HAP-1 (cell line): Measurements from ENCODE around the gene SSB.
"Not testable (repeated sequence)": the region's sequence is repeated elsewhere in the genome, so short reads cannot be mapped to it uniquely, and the experiment has no call there.

ENCODE experiments used
- DNase-seq, 2 experiments: peaks; one replicate each; pipeline ENCODE4 v3.0.0-alpha.2; 2016 to 2020; ENCODE audit warnings: low spot score in 2 of 2
- H3K27me3 ChIP-seq: fragments of 250-450 bp; sonication (Bioruptor Pico); 2 replicates; pipeline ENCODE4 v1.5.1; 2020; ENCODE audit warnings: low read depth, mild to moderate bottlenecking, moderate library complexity
- H3K36me3 ChIP-seq: fragments of 250-450 bp; sonication (Bioruptor Pico); replicated peaks from 2 replicates; pipeline ENCODE4 v1.5.1; 2020; ENCODE audit warnings: mild to moderate bottlenecking
- H3K4me1 ChIP-seq: fragments of 250-450 bp; sonication (Bioruptor Pico); 2 replicates; pipeline ENCODE4 v1.5.1; 2020; ENCODE audit warnings: mild to moderate bottlenecking
- H3K4me3 ChIP-seq: fragments of 250-450 bp; sonication (Bioruptor Pico); 2 replicates; pipeline ENCODE4 v1.5.1; 2020; ENCODE audit warnings: mild to moderate bottlenecking, moderate library complexity
- H3K9me3 ChIP-seq: fragments of 250-450 bp; sonication (Bioruptor Pico); 2 replicates; pipeline ENCODE4 v1.5.1; 2020; ENCODE audit warnings: mild to moderate bottlenecking, moderate library complexity
- in situ Hi-C: fragments of 300-500 bp; cut with MboI; formaldehyde crosslinking; loops from 3 replicates; pipeline ENCODE4 v1.14.3; 2020; ENCODE audit warnings: low sequenced_read_pairs, inconsistent platforms, mixed read lengths

The SSB gene

DNA sequence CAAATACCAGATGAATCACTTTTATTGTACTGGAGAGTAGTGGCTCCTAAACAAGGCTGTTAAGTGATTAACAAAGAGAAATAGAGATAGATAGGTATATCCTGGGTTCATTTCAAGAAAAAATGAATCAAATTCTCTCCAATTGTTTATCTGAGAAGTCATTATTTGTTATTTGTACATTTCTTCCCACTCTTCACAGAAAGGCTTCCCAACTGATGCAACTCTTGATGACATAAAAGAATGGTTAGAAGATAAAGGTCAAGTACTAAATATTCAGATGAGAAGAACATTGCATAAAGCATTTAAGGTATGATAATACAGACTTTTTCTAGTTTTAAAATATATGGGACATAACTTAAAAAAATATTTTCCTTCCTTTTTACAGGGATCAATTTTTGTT, 7.9 kb downstream of the SSB start:
- in situ Hi-C loops, result no loop called here
- Histone ChIP-seq H3K4me3 (no peak overlapping the region), H3K4me1 (peaks cover 12% of the 10 kb centered on the region), H3K27me3 (no peaks in the 10 kb centered on the region), H3K9me3 (no peaks in the 10 kb centered on the region), H3K36me3 (peaks cover 70% of the 10 kb centered on the region)
- no peak for DNase-seq

- peaks cover 84% of the 10 kb centered on the region for H3K36me3 ChIP-seq
- H3K27me3 ChIP-seq, result no peaks in the 10 kb centered on the region
- H3K4me3 ChIP-seq, result no peak overlapping the region
These were observed 9.6 kb downstream of the SSB start for GRCh38 chr2:169808221-169808620.

GRCh38 chr2:169815849-169816248, 17.2 kb downstream of the SSB start:
- Histone ChIP-seq H3K4me1 (peaks cover 25% of the 10 kb centered on the region), H3K27me3 (no peaks in the 10 kb centered on the region), H3K9me3 (0 out of 2 replicates have a peak, but pooled peaks cover 2% of the 10 kb centered on the region), H3K36me3 (peaks cover 73% of the 10 kb centered on the region), H3K4me3 (no peak overlapping the region)
- no peak for DNase-seq
- in situ Hi-C loops, result no loop called here

More at GRCh38 chr2:169808221-169808620, 9.6 kb downstream of the SSB start:
- in situ Hi-C loops, result no loop called here
- DNase-seq, result no peak
- no peaks in the 10 kb centered on the region for H3K9me3 ChIP-seq
- peaks cover 14% of the 10 kb centered on the region for H3K4me1 ChIP-seq

- Histone ChIP-seq H3K4me1 (peaks cover 15% of the 10 kb centered on the region), H3K36me3 (peaks cover 68% of the 10 kb centered on the region)
- H3K9me3 ChIP-seq, in situ Hi-C loops, H3K4me3 ChIP-seq, DNase-seq, H3K27me3 ChIP-seq: not testable (repeated sequence)
These were observed 18.3 kb downstream of the SSB start for GRCh38 chr2:169816961-169817360.

DNA sequence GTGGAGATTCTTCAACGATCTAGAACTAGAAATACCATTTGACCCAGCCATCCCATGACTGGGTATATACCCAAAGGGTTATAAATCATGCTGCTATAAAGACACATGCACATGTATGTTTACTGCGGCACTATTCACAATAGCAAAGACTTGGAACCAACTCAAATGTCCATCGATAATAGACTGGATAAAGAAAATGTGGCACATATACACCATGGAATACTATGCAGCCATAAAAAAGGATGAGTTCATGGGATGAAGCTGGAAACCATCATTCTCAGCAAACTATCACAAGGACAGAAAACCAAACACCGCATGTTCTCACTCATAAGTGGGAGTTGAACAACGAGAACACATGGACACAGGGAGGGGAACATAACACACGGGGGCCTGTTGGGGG, 18.7 kb downstream of the SSB start:
- DNase-seq, H3K9me3 ChIP-seq, H3K4me3 ChIP-seq, in situ Hi-C loops, H3K27me3 ChIP-seq: not testable (repeated sequence)
- H3K36me3 ChIP-seq, result peaks cover 65% of the 10 kb centered on the region
- peaks cover 18% of the 10 kb centered on the region for H3K4me1 ChIP-seq

DNA sequence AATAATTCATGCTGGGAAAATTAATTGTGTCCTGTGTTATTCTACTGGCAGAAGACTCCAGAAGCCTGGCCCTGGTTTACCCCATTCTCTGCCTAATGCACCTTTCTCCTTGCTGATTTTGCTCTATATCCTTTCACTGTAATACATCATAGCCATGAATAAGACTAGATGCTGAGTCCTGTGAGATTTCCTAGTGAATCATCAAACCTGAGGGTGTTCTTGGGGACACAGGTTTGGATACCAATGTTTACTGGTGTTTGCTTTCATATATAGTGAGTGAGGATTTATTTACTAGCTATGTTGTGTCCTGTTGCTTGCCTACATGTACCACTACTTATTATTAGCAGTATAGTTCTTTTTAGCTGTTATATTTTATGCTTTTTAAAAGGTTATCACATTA, 19.6 kb downstream of the SSB start:
- H3K36me3 ChIP-seq, result peaks cover 67% of the 10 kb centered on the region
- H3K9me3 ChIP-seq, result 0 out of 2 replicates have a peak, but pooled peaks cover 2% of the 10 kb centered on the region
- no peak for DNase-seq
- in situ Hi-C loops, result no loop called here
- H3K27me3 ChIP-seq, result no peaks in the 10 kb centered on the region
- no peak overlapping the region for H3K4me3 ChIP-seq
- H3K4me1 ChIP-seq, result peaks cover 26% of the 10 kb centered on the region

DNA sequence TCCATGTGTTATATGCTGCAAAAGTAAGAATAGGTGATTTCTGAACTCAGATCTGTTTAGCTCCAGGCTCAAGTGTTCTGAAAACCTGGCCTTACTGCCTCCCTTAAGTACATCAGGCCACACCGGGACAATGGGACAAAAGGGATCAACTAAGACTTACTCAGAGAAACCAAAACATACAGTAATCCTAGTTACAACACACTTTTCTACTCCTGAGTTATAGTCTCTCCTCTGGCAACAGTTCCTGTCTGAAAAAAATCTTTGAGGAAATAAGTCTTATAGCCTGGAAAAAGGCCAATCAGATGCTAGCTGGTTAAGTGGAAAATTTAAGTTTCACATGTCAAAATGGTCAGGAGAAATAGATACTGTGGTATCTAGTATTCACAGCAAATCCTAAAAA, 20.4 kb downstream of the SSB start:
- H3K9me3 ChIP-seq, result 0 out of 2 replicates have a peak, but pooled peaks cover 2% of the 10 kb centered on the region
- H3K27me3 ChIP-seq, result no peaks in the 10 kb centered on the region
- H3K4me3 ChIP-seq, result no peak overlapping the region
- peaks cover 32% of the 10 kb centered on the region for H3K4me1 ChIP-seq
- H3K36me3 ChIP-seq, result peaks cover 60% of the 10 kb centered on the region
- peak; percentile 47 to 53 for DNase-seq
- in situ Hi-C loops, result no loop called here

GRCh38 chr2:169820101-169820500, 21.4 kb downstream of the SSB start:
- H3K9me3 ChIP-seq, H3K4me3 ChIP-seq, H3K27me3 ChIP-seq, DNase-seq: not testable (repeated sequence)
- Histone ChIP-seq H3K36me3 (peaks cover 57% of the 10 kb centered on the region), H3K4me1 (peaks cover 34% of the 10 kb centered on the region)
- in situ Hi-C loops, result loop anchor here (10.0 kb wide), 1 partner anchor 105 kb away; no protein-coding TSS in a partner anchor

DNA sequence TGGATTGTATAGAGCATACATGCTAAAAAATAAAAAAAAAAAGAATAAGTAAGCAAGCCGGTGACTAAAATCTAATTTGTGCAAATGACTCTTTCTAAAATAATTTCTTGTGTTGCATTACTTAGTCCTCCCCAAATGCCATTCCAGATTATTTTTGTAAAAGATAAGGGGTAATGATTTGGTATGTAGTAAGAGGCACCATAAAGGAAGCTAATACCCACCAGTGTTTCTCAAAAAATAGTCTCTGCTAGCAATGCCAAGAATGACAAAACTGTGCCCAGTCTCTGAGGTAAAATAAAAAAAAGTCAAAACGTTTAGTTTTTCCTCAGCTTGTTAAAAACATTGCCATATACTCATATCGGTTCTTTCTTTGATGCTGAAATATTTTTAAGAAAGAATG, 23.4 kb downstream of the SSB start:
- peaks cover 39% of the 10 kb centered on the region for H3K36me3 ChIP-seq
- in situ Hi-C loops, result loop anchor here (10.0 kb wide), 1 partner anchor 103 kb away; no protein-coding TSS in a partner anchor
- 0 out of 2 replicates have a peak, but pooled peaks cover 2% of the 10 kb centered on the region for H3K9me3 ChIP-seq
- H3K4me1 ChIP-seq, result peaks cover 35% of the 10 kb centered on the region
- H3K27me3 ChIP-seq, result no peaks in the 10 kb centered on the region
- H3K4me3 ChIP-seq, result no peak overlapping the region
- DNase-seq, result no peak

- peaks cover 32% of the 10 kb centered on the region for H3K36me3 ChIP-seq
- H3K27me3 ChIP-seq, result no peaks in the 10 kb centered on the region
- H3K4me1 ChIP-seq, result peaks cover 35% of the 10 kb centered on the region
- DNase-seq, result no peak
- H3K4me3 ChIP-seq, result peak overlapping the region; percentile 68
- no peaks in the 10 kb centered on the region for H3K9me3 ChIP-seq
- in situ Hi-C loops, result loop anchor here (10.0 kb wide), 1 partner anchor 102 kb away; no protein-coding TSS in a partner anchor
These were observed 24.2 kb downstream of the SSB start for GRCh38 chr2:169822785-169823392.

GRCh38 chr2:169823996-169824372, 25.3 kb downstream of the SSB start:
- H3K27me3 ChIP-seq, result no peaks in the 10 kb centered on the region
- in situ Hi-C loops, result loop anchor here (10.0 kb wide), 1 partner anchor 101 kb away; no protein-coding TSS in a partner anchor
- no peaks in the 10 kb centered on the region for H3K9me3 ChIP-seq
- peaks cover 32% of the 10 kb centered on the region for H3K4me1 ChIP-seq
- peak overlapping the region; percentile 68 for H3K4me3 ChIP-seq
- peaks cover 21% of the 10 kb centered on the region for H3K36me3 ChIP-seq
- DNase-seq, result no peak

DNA sequence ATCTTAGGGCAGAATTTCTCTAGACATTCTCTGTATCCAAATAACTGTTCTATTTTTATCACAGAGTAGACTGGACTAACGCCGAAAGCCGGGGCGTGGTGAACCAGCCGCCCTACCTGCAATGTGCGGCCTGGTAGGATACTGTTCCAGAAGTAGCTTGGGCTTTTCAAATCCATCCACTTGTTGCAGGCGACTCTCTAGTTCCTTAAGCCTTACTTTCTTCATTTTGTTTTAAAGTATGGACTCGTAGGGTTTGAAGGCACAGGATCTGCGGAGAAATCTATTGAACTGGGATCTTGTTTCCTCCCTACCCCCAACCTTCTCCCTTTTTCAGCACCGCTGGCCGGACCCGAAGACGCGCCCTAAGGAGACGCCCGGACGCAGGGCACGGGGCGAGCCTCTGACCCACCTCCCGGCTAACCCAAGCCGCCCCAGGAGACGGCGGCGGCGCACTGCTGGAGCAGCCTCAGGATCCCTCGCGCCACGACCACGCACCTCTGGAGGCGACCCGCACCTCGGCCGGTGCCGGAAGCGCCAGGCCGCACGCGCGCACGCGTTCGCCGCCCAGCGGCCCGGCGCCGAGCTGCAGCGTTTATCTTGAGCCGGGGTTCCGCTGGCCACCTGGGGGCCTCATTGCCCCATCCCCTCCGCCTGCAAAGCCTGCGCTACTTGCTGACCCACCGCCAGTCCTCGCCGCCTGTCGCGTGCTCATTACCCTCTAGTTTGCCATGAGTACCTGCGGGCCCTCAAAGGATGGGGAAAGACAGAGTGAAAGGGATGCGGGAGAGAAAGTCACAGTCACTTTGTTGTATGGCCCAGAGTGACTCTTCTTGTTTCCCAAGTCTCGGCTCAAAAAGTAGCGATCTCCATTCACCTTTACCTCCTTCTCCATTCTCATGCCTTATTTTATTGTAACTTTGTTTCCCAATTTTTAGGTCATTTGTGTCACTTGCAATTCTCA, 26.0 kb downstream of the SSB start, which contains the start of gene METTL5:
METTL5 (minus strand) TSS at position 533 of the 961 bp plus-strand sequence; CDS start at position 225, 308 bp downstream.
- Histone ChIP-seq H3K27me3 (no peaks in the 10 kb centered on the region), H3K9me3 (no peaks in the 10 kb centered on the region), H3K4me1 (peaks cover 28% of the 10 kb centered on the region), H3K4me3 (peak within 1 kb of the TSS; percentile 68), H3K36me3 (peaks cover 18% of the 10 kb centered on the region)
- DNase-seq, result peak; percentile 74 to 89
- in situ Hi-C loops, result loop anchor here (10.0 kb wide), 1 partner anchor 100 kb away; no protein-coding TSS in a partner anchor

GRCh38 chr2:169827272-169828140, 28.8 kb downstream of the SSB start, which contains the start of gene UBR3:
TSS of gene UBR3 (plus strand) at chr2:169827454. CDS start at chr2:169827508, 54 bp downstream.
- Histone ChIP-seq H3K27me3 (no peaks in the 10 kb centered on the region), H3K9me3 (no peaks in the 10 kb centered on the region), H3K4me3 (peak within 1 kb of the TSS; percentile 76), H3K36me3 (peaks cover 14% of the 10 kb centered on the region), H3K4me1 (peaks cover 22% of the 10 kb centered on the region)
- in situ Hi-C loops, result loop anchor here (10.0 kb wide), 1 partner anchor 97 kb away; no protein-coding TSS in a partner anchor
- DNase-seq, result peak; percentile 90 to 97
